Measurements from ENCODE around the gene DDX25. TPM values are rescaled to one million over a fixed set of nuclear protein-coding genes. Genes with fewer than 3 reads are reported as not detected.
A peak's percentile ranks its signal among the peaks of the same experiment; 100 is the strongest.

Gene DDX25
- total RNA-seq, 1 donor from 2014 or later, result not detected

DNA sequence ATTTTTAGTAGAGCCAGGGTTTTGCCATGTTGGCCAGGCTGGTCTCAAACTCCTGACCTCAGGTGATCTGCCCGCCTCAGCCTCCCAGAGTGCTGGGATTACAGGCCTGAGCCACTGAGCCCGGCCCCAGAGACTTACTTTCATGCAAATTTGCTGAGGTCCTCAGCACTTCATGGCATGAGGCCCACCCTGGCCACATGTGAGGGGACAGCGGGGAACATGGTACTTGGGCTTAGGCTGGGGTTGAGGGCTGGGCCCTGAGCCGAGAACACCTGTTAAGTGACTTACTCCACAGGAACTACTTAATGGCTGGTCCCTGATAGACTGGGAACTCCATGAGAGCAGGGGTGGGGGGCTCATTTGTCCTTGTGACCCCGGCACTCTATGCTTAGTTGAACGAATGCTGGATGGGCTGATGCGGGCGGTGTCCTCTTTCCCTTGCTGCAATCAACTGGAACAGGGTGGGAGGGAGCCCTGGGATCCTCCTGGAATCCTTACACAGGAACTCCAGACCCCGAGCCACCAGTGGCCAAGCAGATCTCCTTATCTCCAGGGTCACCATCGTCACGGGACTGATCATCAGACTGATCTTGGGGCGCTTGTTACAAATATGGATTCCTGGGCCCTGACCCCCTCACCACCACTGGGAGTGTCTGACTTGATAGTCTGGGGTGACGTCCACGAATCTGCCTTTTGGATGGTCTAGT is 42.6 kb downstream of the DDX25 start:
- no peak for DNase-seq
- intact Hi-C loops (cut with DNase I), result no loop called here
- ATAC-seq (ENCODE audit: poor library complexity), result no peak

DNA sequence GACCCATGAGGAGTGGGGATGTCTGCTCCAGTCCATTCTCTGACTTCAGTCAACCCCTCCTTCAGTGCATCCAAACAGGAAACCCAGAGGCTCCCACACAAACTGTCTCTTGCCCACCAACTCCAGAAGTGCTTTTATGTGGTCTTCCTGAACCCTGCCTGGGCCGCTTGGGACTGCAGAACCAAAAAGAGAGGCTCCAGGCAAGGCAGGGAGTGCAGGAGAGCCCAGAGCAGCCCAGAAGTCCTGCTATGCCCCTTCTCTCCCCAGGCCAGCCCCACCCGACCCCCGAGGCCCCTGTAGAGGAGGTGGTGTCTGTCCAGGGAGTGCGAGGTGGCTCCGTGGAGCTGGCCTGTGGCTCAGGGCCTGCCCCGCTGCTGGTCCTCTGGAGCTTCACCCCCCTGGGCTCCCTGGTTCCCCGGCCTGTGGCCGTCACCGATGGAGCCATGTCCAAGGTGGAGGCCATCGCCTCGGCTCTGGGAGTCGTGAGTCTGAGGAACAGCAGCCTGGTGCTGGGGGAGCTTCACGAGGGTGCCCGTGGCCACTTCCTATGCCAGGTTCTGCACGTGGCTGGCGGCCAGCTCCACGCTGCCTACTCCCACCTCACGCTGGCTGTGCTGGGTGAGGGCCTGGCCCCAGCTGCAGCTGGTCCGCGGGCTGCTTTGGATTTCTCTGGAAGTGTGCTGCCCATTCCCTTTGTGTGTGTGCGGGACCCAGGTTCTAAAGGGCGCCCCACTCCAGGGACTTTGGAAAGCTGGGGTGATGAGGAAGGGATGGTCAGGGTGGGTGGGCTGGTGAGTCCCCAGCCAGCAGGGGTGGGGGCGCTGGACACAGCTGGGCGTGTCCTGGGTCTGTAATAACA is 43.3 kb downstream of the DDX25 start:
- intact Hi-C loops (cut with DNase I), result no loop called here
- DNase-seq, result no peak

DNA sequence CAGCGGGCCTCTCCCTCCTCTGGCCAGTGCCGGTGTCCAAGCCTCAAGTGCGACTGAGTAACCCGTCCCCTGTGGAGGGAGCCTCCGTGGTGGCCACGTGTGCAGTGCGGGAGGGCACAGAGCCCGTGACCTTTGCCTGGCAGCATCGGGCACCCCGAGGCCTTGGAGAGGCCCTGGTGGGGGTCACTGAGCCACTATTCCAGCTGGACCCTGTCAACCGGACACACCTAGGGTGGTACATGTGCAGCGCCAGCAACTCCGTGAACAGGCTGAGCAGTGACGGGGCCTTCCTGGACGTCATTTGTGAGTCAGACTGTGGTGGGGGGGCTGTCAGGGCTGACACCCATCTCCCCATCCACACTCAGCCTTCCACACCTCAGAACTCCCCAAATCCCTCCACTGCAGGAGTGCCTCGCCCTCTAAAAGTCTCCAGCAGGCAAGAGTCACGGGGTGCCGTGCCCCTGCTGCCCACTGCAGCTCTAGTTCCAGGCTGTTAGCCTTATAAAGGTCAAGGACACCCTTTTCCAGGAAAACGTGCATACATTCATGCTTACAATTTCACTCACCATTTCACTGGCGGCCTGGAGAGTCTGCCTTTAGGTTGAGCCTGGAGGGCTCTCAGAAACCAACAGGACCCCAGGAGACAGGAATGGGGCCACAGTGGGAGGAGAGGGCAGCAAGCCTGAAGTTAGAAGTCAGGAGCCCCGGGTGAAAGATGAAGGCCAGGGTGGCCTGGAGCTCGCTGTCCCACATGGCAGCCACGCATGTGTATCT is 44.2 kb downstream of the DDX25 start:
- DNase-seq (no peak), ATAC-seq (ENCODE audit: poor library complexity) (no peak)
- intact Hi-C loops (cut with DNase I), result no loop called here

More for the DNA sequence above, 43.3 kb downstream of the DDX25 start:
- ATAC-seq (ENCODE audit: poor library complexity), result no peak

DNA sequence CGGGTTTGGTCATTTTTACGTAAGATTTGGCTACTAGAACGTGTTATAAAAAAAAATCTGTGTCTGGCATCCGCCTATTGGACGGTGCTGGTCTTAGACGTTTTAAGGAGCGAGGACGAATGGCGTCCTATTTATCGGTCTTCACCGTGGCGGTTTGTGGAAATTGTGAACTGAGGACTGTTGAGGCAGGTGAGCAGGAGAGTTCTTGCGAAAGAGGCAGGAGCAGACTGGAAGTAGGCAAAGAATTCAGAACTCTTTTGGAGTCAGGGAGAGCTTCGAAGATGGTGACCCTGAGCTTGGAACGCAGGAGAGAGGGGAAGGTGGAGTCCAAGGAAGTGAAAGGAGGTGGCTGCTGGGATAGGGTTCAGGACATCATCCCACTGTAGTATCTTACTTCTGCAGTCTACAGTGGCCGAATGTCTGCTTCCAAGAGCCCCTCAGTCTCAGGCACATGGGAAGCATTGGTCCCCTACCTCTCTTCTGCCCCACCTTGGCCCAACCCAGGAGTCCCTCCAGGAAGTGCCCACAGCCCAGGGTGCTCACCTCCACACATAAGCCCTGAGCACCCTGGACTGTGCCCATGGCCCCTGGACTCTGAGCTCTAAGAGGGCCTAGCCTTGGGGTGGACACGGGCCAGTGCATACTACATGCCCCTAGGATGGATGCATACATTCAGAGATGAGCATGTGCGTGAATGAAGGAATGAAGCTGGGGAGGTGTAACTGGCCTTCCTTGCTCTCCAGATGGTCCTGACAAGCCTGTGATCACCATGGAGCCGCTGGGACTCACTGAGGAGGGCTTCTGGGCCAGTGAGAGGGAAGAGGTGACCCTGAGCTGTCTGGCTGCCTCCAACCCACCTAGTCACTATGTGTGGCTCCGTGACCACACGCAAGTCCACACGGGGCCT is 45.2 kb downstream of the DDX25 start:
- DNase-seq, result no peak
- intact Hi-C loops (cut with DNase I), result no loop called here
- no peak for ATAC-seq (ENCODE audit: poor library complexity)

DNA sequence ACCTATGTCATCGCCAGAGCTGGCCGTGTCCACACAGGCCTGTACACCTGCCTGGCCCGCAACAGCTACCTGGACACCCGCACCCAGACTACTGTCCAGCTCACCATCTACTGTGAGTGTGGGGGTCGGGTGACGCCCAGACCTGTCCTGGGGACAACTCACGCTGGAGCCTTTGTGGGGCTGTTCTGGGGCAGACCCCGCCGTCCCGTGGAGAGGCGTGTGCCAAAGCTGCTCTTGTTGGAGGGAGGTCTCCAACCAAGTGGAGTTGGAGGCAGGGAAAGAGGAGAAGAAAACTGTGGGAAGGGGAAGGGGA is 45.8 kb downstream of the DDX25 start:
- ATAC-seq (ENCODE audit: poor library complexity) (no peak), DNase-seq (no peak)
- intact Hi-C loops (cut with DNase I), result no loop called here

DNA sequence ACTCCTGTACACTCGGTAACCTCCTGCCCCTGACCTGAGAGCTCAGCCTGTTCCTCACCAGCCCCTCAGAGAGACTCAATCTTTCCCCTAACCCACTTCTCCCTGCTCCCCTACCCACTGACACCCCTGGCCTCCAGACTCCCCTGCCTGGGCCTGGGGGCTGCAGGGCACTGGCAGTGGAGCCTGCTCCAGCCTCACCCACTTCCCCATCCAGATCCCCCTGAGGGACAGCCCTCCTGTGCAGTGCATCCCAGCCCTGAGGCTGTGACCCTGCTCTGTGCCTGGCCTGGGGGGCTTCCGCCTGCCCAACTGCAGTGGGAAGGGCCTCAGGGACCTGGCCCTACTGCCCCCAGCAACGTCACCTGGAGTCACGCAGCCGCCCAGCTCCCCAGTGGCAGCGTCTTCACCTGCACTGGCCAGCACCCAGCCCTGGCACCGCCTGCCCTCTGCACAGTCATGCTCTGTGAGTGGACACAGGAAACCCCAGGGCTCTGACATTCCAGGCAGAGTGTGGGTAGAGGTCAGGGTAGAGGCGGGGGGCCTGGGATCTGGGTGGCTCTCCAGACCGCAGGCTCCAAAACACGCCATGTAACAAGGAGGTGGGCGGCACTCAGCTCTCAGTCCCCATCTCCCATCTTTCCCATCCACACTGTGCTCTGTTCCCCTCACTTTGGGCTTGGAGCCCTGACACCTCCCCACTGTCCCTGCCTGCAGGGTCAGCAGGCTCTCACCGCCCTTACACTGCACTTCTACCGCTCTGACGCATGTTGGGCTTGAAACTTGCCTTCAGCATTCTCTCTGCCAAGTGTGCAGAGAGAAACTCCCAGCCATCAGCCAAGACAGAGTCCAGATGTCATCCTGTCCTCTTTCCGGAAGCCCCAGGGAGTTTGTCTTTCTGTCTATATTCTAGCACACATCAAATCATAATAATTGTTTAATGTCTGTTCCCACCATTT is 46.7 kb downstream of the DDX25 start:
- intact Hi-C loops (cut with DNase I), result no loop called here
- DNase-seq (peak; percentile 85), ATAC-seq (ENCODE audit: poor library complexity) (peak; percentile 86)

DNA sequence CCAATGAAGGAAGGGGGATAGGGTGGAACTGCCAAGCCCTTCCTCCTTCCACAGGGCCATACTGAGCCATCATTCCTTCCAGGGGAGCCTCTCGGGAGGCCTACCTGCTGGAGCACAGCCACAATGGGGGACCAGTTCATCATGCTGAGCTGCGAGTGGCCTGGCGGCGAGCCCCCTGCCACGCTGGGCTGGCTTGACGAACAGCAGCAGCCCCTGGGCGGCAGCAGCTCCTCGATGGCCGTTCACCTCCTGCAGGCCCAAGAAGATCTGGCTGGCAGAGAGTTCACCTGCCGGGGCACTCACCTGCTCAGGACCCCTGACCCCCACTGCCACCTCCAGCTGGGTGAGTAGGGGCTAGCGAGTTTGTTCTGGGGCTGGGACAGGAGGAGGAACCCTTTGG is 47.4 kb downstream of the DDX25 start:
- ATAC-seq (ENCODE audit: poor library complexity) (peak; percentile 23), DNase-seq (no peak)
- intact Hi-C loops (cut with DNase I), result no loop called here

GRCh38 chr11:125952559-125952958 is 48.3 kb downstream of the DDX25 start:
- ATAC-seq (ENCODE audit: poor library complexity) (no peak), DNase-seq (no peak)
- intact Hi-C loops (cut with DNase I), result no loop called here

DNA sequence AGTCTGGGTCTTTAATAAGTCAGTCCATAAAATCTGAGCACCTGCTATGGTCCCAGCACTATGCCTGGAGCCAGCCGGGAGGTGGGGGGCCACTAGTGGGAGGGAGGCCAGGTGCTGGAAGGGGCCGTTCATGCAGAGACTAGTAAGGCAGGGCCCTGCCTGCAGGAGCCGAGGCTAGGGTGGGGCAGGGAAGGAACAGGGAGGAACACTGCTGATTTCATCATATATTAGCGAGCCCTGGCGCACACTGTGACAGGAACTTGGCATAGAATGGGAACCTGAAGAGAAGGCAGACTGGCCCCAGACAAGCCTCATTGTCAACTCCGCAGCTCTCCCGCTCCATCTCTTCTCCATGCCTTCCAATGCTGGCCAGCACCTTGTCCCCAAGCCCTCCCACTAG is 48.7 kb downstream of the DDX25 start:
- DNase-seq, result peak; percentile 84
- intact Hi-C loops (cut with DNase I), result no loop called here
- peak; percentile 70 for ATAC-seq (ENCODE audit: poor library complexity)

- ATAC-seq (ENCODE audit: poor library complexity), result no peak
- no peak for DNase-seq
- intact Hi-C loops (cut with DNase I), result no loop called here
These were observed 49.2 kb downstream of the DDX25 start for GRCh38 chr11:125953401-125953935.

GRCh38 chr11:125954123-125954944 is 50.0 kb downstream of the DDX25 start:
- ATAC-seq (ENCODE audit: poor library complexity) (no peak), DNase-seq (no peak)
- intact Hi-C loops (cut with DNase I), result no loop called here

GRCh38 chr11:125954945-125955640 is 50.8 kb downstream of the DDX25 start:
- ATAC-seq (ENCODE audit: poor library complexity), result no peak
- DNase-seq, result no peak
- intact Hi-C loops (cut with DNase I), result no loop called here

DNA sequence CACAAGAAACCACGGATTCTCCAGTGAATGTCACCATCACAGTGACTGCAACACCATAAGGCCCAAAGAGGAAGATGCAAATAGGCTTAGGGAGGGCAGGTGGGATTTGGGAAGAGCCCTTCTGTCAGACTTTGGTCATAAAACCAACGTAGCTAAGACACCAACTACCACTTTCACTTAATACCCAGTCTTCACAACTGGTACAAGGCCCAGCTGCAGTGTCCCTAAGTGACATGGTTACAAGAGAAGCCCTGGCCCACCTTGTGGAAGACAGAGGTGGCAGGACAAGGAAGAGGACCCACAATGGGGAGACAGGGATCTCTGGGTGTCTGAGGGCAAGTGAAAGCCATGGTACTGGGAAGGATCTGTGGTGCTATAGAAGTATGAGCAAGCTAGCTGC is 51.5 kb downstream of the DDX25 start:
- no peak for ATAC-seq (ENCODE audit: poor library complexity)

GRCh38 chr11:125956391-125957134 is 52.3 kb downstream of the DDX25 start:
- DNase-seq (peak; percentile 81), ATAC-seq (ENCODE audit: poor library complexity) (peak; percentile 74)
- intact Hi-C loops (cut with DNase I), result no loop called here

More for the DNA sequence above, 51.5 kb downstream of the DDX25 start:
- intact Hi-C loops (cut with DNase I), result no loop called here
- no peak for DNase-seq

DNA sequence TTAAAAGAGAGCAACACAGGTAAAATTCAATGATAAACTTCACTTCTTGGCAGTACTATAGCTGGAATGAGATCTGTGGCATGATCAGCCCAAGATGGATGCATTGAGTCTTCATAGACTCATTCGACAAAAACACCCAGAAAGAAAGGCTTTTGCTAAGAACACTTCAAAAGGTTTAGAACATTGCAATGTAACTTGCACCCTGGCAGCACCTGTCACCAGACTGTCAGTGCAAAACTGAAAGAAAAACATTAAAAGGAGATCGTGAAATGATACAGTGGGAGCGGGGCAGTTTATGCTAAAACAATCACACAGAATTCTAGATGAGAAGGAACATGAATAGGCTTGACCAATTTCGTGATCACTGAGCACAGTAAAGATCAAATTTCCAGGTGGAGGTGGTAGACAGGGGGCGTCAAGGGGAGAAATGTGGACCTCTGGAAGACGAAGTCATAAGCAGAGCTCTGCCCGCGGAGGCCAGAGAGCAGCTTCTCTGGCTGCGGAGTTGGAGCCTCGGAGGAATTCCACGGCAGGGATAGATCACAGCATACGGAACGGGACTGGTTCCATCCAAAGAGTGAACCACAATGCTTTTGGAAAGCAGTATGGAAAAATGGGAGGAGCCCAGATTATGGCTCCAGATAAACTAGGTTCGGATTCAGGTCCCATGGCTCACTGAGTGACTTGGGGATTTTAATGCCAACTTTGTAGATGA is 53.5 kb downstream of the DDX25 start:
- ATAC-seq (ENCODE audit: poor library complexity), result no peak
- intact Hi-C loops (cut with DNase I), result no loop called here
- DNase-seq, result no peak

Measured in Right ventricle myocardium superior (tissue), 1 donor.